GM19397 (cell line): Measurements from ENCODE around the gene ZNF804B.

Experiments used
- ATAC-seq: cut with Tn5 transposase; IDR thresholded peaks from one replicate; pipeline ENCODE4 v1.9.1; 2021; ENCODE audit warnings: mild to moderate bottlenecking, moderate library complexity; ENCODE audit not compliant: unreplicated experiment

The ZNF804B gene

GRCh38 chr7:89246196-89246595 is 486.7 kb downstream of the ZNF804B start:
- ATAC-seq = no peak

DNA sequence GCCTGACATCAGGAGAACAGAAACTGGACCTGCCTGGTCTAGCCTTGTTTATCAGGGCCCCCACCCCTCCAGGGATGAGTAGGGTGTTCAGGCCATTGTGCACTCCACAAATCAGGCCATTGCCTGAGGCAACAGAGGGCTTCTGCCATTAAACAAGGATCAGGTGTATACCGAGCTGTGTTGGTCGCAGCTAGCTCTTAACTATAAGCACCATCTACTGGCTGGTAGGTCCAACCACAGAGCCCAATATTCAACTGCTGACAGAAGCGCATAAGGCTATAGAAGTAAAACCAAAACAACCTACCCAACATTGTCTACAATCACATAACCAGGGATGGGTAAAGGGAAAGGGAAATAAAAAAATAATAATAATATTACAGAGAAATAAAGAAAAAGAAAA is 487.7 kb downstream of the ZNF804B start:
- ATAC-seq = no peak

GRCh38 chr7:89259085-89259484 is 499.6 kb downstream of the ZNF804B start:
- no peak for ATAC-seq

GRCh38 chr7:89264126-89264525 is 504.6 kb downstream of the ZNF804B start:
- no peak for ATAC-seq

- ATAC-seq = no peak
These were observed 506.1 kb downstream of the ZNF804B start for GRCh38 chr7:89265631-89266030.

- no peak for ATAC-seq
These were observed 523.8 kb downstream of the ZNF804B start for GRCh38 chr7:89283302-89283701.

- no peak for ATAC-seq
These were observed 549.0 kb downstream of the ZNF804B start for GRCh38 chr7:89308535-89308934.

GRCh38 chr7:89311886-89312285 is 552.4 kb downstream of the ZNF804B start:
- no peak for ATAC-seq

- ATAC-seq = no peak
These were observed 553.1 kb downstream of the ZNF804B start for GRCh38 chr7:89312551-89312950.

GRCh38 chr7:89316584-89317251 is 557.2 kb downstream of the ZNF804B start:
- no peak for ATAC-seq

DNA sequence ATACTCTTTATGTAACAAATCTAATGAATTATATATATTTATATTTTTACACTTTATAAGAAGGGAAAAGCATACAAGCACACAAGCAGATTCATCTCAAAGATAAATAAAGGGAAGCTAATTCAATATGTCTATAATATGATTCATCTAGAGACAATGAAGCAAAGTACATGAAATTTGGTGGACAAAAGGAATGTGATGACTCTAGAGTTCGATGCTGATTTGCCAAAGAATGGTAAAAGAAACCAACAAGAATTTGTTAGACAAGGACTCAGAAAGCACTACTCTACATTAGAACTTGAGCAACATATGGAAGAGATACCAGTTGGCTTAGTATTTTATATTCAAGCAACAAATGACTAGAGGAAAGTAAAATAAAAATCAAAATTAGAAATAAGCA is 572.5 kb downstream of the ZNF804B start:
- no peak for ATAC-seq

DNA sequence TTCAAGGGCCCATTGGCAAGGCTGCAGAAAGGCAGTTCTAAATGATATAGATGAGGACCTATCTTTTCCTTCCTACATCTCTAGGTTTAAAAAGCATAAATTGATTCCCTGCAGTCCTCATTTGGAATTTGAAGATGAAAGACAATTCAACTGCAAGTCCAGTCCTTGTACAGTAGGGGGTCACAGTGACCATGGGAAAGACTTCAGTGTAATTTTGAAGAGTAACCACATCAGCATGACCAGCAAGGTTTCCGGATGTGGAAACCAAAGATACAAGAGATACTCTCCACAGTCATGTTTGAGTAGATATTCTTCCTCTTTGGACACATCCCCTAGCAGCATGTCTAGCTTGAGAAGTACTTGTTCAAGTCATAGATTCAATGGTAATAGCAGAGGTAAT is 575.3 kb downstream of the ZNF804B start:
- no peak for ATAC-seq

GRCh38 chr7:89335490-89335889 is 576.0 kb downstream of the ZNF804B start:
- no peak for ATAC-seq

GRCh38 chr7:89336121-89336520 is 576.6 kb downstream of the ZNF804B start:
- no peak for ATAC-seq

DNA sequence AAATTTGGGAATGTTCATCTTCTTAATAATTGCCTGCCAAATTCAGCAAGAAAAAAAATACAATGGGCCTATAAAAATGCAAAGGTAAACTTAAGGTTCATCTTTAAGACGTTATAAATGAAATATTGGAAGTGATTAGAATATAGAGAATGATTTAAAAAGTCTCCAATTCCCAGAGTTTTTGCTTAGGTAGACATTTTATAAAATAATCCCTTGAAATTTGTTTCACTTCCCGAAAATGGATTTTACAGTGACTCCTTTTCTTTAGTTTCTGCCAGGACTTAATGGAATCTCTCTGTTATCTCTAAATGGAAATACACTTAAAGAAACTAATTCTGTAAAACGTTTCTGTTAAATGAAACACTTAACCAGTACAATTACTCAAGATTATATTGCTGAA is 580.2 kb downstream of the ZNF804B start:
- ATAC-seq = no peak

DNA sequence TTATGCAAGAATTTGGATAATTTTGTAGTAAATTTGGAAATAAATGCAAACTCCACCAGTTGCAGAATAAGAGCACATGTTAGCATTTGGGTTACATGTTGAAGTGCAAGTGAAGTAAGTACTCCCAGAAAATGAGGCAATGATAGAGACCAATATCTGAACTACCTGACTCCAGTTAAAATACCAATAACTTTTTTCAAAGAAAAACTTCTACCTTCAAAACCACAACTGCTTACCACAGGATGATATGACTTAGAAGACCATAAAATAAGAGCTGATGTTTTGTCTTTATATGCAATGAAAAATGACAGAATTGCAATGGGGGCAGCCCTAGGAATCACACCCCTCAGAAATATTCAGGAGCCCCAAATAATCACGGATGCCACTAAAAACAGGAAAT is 597.6 kb downstream of the ZNF804B start:
- ATAC-seq = no peak

- no peak for ATAC-seq
These were observed 617.7 kb downstream of the ZNF804B start for GRCh38 chr7:89377219-89377618.

DNA sequence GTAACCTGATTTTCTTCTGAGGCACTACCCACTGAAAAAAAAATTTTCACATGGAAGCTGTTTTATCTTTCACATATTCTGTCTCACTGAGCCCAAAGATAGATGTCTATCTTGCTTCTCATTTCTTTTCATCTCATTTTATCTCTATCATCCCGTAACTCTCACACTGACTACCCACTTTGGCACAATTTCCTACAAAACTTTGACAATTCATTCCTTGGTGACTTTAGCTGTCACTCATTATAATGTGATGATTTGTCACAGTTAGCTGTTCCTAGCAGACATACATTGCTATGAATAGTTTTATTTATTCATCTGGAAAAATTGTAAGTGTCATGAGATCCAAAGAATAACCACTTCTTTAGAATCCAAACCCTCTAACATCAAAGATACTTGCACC is 625.9 kb downstream of the ZNF804B start:
- no peak for ATAC-seq
